ENCODE measurements around the gene CPEB2.
A peak's percentile ranks its signal among the peaks of the same experiment; 100 is the strongest.
"Not testable (repeated sequence)": the region's sequence is repeated elsewhere in the genome, so short reads cannot be mapped to it uniquely, and the experiment has no call there.

Gene CPEB2

GRCh38 chr4:15063341-15063740, 61.1 kb downstream of the CPEB2 start:
- peak; percentile 92 for DNase-seq

GRCh38 chr4:15065516-15065915, 63.2 kb downstream of the CPEB2 start:
- DNase-seq, result no peak

GRCh38 chr4:15066140-15066539, 63.9 kb downstream of the CPEB2 start:
- DNase-seq, result peak; percentile 1

- DNase-seq, result no peak
Observed at GRCh38 chr4:15068298-15068697, 66.0 kb downstream of the CPEB2 start.

DNA sequence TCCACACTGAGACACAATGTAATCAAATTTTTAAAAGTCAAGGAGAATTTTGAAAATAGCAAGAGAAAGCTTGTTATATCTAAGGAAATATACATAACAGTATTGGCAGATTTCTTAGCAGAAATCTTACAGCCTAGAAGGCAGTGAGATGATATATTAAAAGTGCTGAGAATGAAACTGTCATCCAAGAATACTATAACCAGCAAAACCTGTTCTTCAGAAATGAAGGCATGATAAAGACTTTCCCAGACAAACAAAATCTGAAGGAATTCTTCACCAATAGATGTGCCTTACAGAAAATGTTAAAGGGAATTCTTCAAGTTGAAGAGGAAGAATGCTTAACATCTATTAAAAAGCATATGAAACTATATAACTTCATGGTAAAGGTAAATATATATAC, 73.6 kb downstream of the CPEB2 start:
- no peak for DNase-seq

- no peak for DNase-seq
Observed at GRCh38 chr4:15077969-15078368, 75.7 kb downstream of the CPEB2 start.

- DNase-seq, result no peak
Observed at GRCh38 chr4:15078682-15079642, 76.7 kb downstream of the CPEB2 start.

- DNase-seq, result no peak
Observed at GRCh38 chr4:15084780-15085179, 82.5 kb downstream of the CPEB2 start.

DNA sequence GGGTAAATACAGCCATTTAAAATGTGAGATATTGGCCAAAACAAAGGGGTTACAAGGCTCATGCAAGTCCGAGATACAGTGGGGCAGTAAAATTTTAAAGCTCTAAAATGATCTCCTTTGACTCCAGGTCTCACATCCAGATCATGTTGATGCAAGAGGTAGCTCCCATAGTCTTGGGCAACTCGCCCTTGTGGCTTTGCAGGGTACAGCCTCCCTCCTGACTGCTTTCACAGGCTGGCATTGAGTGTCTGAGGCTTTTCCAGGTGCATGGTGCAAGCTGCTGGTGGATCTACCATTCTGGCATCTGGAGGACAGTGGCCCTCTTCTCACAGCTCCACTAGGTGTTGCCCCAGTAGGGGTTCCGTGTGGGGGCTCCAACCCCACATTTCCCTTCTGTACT, 83.5 kb downstream of the CPEB2 start:
- DNase-seq, result not testable (repeated sequence)

DNA sequence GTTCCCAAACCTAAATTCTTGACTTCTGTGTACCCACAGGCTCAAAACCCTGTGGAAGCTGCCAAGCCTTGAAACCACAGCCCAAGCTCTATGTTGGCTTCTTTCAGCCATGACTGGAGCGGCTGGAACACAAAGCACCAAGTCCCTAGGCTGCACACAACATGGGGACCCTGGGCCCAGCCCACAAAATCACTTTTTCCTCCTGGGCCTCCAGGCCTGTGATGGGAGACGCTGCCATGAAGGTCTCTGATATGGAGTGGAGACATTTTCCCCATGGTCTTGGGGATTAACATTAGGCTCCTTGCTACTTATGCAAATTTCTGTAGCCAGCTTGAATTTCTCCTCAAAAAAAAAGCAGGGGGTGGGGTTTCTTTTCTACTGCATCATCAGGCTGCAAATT, 84.0 kb downstream of the CPEB2 start:
- DNase-seq, result not testable (repeated sequence)

DNA sequence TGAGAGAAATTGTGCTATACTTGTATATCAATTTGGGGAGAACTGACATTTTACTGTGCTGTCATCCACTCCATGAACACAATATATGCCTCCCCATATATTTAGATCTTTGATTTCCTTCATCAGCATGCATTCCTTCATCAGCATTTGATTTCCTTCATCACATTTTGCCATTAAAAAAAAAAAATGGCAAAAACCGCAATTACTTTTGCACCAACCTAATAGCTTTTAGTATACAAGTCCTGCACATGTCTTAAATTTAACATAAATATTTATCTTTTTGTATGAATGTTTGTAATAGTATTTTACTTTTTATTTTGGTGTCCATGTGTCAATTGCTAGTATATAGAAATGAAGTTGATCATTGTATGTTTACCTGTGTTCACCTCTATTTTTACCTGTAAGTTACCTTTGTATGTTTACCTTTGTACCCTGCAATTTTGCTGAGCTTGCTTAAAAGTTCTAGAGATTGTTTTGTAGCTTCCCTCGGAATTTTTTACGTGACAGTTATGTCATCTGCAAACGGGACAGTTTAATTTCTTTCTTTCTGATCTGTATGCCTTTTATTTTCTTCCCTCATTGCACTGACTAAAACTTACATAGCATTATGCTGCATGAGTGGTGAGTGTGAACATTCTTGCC, 86.2 kb downstream of the CPEB2 start:
- no peak for DNase-seq

DNA sequence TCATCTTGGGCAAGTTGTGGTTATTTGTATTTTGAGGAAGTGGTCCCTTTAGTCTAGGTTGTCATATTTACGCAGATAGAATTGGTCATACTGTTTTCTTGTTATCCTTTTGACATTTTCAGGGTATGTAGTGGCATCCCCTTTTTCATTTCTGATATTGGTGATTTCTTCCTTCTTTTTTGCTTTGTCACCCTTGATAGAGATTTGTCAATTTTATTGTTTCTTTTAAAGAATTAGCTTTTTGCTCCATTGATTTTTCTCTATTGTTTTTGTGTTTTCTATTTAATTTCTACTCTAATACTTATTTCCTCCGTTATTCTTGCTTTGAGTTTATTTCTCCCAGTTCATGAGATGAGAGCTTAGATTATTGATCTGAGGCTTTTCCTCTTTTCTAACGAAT, 87.7 kb downstream of the CPEB2 start:
- no peak for DNase-seq

GRCh38 chr4:15100380-15100779, 98.1 kb downstream of the CPEB2 start:
- DNase-seq, result no peak

- DNase-seq, result no peak
Observed at GRCh38 chr4:15100994-15101695, 98.9 kb downstream of the CPEB2 start.

DNA sequence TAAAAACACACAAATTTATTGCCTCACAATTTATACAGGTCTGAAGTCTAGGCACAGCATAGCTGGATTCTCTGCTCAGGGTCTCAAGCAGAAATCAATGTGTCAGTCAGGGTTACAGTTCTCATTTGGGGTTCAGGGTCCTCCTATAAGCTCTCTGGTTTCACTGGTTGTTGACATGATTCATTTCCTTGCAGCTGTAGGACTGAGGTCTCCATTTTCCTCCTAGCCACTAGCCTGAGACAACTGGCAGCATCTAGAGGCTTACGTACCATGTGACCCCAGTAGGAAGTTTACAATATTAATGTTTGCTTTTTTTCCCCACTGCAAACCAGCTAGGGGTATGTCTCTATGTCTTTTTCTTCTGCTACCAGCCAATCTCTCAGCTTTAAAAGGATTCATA, 102.5 kb downstream of the CPEB2 start:
- no peak for DNase-seq

- DNase-seq, result no peak
Observed at GRCh38 chr4:15106399-15106798, 104.1 kb downstream of the CPEB2 start.

DNA sequence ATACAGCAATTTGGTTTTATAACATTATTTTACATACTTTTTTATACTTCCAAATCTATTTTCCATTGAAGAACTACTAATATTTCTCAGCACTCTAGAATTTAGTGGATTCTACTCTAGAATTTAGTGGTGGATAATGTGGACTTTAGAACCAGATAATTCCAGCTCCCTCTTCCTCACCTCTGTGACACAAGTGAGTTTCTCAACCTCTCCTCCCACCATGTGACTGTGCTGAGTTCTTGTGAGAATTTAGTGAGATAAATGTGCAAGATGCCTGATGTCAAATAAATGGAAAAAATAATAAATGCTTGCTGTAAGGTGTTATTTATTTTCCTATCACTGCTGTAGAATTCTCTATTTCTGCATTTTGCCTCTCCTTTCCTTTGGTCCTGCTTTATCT, 107.3 kb downstream of the CPEB2 start:
- DNase-seq, result no peak

DNA sequence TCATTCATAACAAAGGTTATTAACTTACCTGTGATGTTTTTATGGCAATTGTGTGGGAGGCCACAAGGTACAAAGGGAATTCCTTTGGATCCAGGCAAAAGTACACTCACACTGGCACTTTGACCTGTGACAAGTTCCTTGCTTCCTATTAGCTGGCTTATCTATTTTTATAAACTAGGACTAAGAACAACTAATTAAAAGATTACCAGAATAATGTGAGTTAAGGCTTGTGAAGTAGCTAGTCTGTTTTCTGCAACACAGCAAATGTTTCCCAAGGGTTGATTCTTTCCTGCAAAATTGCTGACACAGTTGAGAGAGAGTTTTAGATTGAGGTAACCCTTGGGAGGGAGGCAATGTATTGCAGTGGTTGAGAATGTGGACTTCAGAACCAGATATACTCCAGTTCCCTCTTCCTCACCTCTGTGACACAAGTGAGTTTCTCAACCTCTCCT, 107.9 kb downstream of the CPEB2 start:
- DNase-seq, result no peak

- DNase-seq, result no peak
Observed at GRCh38 chr4:15116509-15117079, 114.3 kb downstream of the CPEB2 start.

DNA sequence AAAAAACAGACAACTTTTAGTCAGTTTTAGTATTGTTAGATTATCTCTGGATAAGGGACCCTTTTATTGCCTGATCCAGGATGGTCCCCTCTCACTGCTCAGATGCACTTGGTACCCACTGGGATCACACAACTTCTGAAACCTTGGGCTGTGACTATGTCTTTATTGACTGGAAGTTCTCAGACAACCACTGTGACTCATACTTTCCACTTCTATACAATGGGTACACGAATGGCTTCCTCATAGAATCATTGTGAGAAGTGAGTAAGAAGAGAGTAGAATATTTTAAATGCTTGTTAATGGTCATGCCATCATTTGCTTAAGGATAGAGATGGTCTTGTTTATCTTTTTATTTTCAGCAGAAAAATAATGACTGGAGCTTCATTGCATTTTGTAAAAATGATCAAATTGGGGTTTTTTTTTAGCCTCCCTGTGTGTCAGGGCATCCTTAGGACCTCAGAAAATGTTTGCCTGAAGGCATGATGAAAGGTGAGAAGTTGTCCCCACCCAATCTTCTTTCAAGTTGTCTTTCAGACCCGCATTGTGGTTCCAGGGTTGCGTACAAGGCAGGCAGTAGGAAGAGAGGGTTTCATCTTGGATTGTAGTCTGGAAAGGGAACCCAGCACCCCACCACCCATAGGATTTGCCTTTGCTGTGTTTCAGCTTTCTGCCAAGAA, 115.1 kb downstream of the CPEB2 start:
- DNase-seq, result no peak

DNA sequence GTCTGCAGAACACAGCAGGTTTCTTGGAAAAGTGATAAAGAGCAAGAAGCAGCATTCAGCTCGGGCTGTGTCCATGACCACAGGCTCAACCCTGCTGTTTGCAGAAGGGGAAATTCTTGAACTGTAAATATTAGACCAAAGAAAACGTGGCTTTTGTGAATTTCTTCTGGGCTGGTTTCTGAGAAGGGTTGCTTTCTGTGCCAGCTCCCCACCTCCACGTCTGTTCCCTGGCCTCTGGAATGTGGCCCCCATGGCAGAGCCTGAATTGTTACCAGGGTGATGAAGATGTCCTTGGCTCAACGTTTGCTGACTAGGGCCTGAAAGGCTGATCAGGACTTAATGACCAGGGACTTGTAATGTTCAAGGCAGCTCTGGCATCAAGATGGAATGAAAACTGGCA, 116.0 kb downstream of the CPEB2 start:
- no peak for DNase-seq

Measured in NCI-H69 (cell line).